Measurements from ENCODE around the gene TRPV4.

Gene TRPV4

GRCh38 chr12:109739747-109740693 is 93.2 kb downstream of the TRPV4 start:
- DNase-seq (ENCODE audit: low read depth): no peak

- no peak for DNase-seq (ENCODE audit: low read depth)
Observed at GRCh38 chr12:109738878-109739665, 94.1 kb downstream of the TRPV4 start.

GRCh38 chr12:109738209-109738608 is 95.0 kb downstream of the TRPV4 start:
- DNase-seq (ENCODE audit: low read depth): no peak

GRCh38 chr12:109737631-109738030 is 95.6 kb downstream of the TRPV4 start:
- DNase-seq (ENCODE audit: low read depth): no peak

- DNase-seq (ENCODE audit: low read depth): no peak
Observed at GRCh38 chr12:109737126-109737525, 96.1 kb downstream of the TRPV4 start.

- DNase-seq (ENCODE audit: low read depth): no peak
Observed at GRCh38 chr12:109736552-109737108, 96.6 kb downstream of the TRPV4 start.

GRCh38 chr12:109735825-109736551 is 97.2 kb downstream of the TRPV4 start:
- no peak for DNase-seq (ENCODE audit: low read depth)

- no peak for DNase-seq (ENCODE audit: low read depth)
Observed at GRCh38 chr12:109735051-109735521, 98.1 kb downstream of the TRPV4 start.

GRCh38 chr12:109734219-109735000 is 98.8 kb downstream of the TRPV4 start:
- DNase-seq (ENCODE audit: low read depth): no peak

Data from activated gamma-delta T cell treated with anti-CD3 and anti-CD28 coated beads, Interleukin-2, amount 50 U/mL, for 16 hours (primary cell).